ENCODE results near the gene CELF4. TPM values are rescaled to one million over a fixed set of nuclear protein-coding genes. Genes with fewer than 3 reads are reported as not detected.

Gene CELF4
- total and polyA plus RNA-seq, 2 experiments from 2014 or later: 1.6 to 2.1 TPM

DNA sequence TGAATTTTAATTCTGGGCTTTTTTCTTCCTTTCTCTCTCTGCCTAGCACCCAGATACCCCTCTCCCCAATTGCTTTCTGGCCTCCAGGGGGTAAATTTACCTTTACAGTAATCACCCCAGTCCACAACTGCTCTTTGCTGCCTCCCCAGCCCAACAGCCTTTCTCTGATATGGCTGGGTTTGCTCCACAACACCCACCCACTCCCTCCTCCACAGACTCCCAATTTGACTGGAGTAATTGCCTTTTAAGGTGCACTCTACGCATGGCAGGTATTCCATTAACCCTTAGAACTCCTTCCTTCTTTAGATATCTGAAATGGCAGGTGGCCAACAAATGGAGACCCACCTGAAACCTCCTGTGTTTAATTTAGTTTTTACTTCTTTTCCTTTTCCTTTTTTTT is 3.6 kb downstream of the CELF4 start:
- H3K4me3 ChIP-seq: no peak overlapping the region
- no peak for TF ChIP-seq CTCF (IDR thresholded peaks at IDR 0.05; ENCODE audit: low read depth, low read length)
- H3K9me3 ChIP-seq (ENCODE audit: low read depth): no peaks in the 10 kb centered on the region
- no peak for DNase-seq (ENCODE audit: low read depth in 1 of 2, low spot score in 1 of 2)
- no peak overlapping the region for H3K27ac ChIP-seq
- peaks cover 82% of the 10 kb centered on the region for H3K27me3 ChIP-seq
- H3K4me1 ChIP-seq (ENCODE audit: low read depth): no peaks in the 10 kb centered on the region
- no peaks in the 10 kb centered on the region for H3K36me3 ChIP-seq

GRCh38 chr18:37560003-37560402 is 5.6 kb downstream of the CELF4 start:
- no peaks in the 10 kb centered on the region for H3K4me1 ChIP-seq (ENCODE audit: low read depth)
- H3K27me3 ChIP-seq: peaks cover 89% of the 10 kb centered on the region
- TF ChIP-seq CTCF (IDR thresholded peaks at IDR 0.05; ENCODE audit: low read depth, low read length): no peak
- no peak overlapping the region for H3K27ac ChIP-seq
- H3K36me3 ChIP-seq: no peaks in the 10 kb centered on the region
- H3K9me3 ChIP-seq (ENCODE audit: low read depth): no peaks in the 10 kb centered on the region
- H3K4me3 ChIP-seq: no peak overlapping the region
- DNase-seq (ENCODE audit: low read depth in 1 of 2, low spot score in 1 of 2): no peak

GRCh38 chr18:37559194-37559593 is 6.4 kb downstream of the CELF4 start:
- H3K27me3 ChIP-seq: peaks cover 91% of the 10 kb centered on the region
- H3K27ac ChIP-seq: no peak overlapping the region
- no peak overlapping the region for H3K4me3 ChIP-seq
- H3K4me1 ChIP-seq (ENCODE audit: low read depth): no peaks in the 10 kb centered on the region
- TF ChIP-seq CTCF (IDR thresholded peaks at IDR 0.05; ENCODE audit: low read depth, low read length): no peak
- no peaks in the 10 kb centered on the region for H3K36me3 ChIP-seq
- no peaks in the 10 kb centered on the region for H3K9me3 ChIP-seq (ENCODE audit: low read depth)
- DNase-seq (ENCODE audit: low read depth in 1 of 2, low spot score in 1 of 2): no peak

DNA sequence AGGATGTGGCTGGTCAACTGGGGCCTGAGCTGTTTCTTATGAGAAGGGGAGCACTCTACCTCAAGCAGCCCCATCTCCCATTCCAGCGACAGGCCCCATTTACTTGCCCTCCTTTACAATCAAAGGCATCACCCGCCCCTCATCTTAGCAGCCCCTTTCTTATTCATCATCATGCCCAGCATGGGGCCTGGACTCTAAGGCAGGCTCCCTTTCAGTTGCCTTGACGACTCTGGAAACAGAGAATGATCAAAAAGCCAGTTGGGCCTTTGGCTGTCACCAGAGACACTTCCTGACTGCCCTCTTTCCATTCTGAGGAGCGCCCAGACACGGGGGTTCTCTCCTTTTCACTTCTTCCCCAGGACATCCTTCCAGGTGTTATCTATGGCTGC is 11.2 kb downstream of the CELF4 start:
- Histone ChIP-seq H3K9me3 (ENCODE audit: low read depth) (no peaks in the 10 kb centered on the region), H3K27me3 (peaks cover 48% of the 10 kb centered on the region), H3K4me3 (no peak overlapping the region), H3K4me1 (ENCODE audit: low read depth) (no peaks in the 10 kb centered on the region), H3K27ac (no peak overlapping the region), H3K36me3 (no peaks in the 10 kb centered on the region)
- no peak for TF ChIP-seq CTCF (IDR thresholded peaks at IDR 0.05; ENCODE audit: low read depth, low read length)
- DNase-seq (ENCODE audit: low read depth in 1 of 2, low spot score in 1 of 2): no peak

GRCh38 chr18:37553633-37554398 is 11.8 kb downstream of the CELF4 start:
- DNase-seq (ENCODE audit: low read depth in 1 of 2, low spot score in 1 of 2): peak in 1 of 2 donors; percentile 60
- H3K4me3 ChIP-seq: no peak overlapping the region

More at GRCh38 chr18:37553633-37554398, 11.8 kb downstream of the CELF4 start:
- Histone ChIP-seq H3K27ac (no peak overlapping the region), H3K4me1 (ENCODE audit: low read depth) (no peaks in the 10 kb centered on the region), H3K27me3 (peaks cover 42% of the 10 kb centered on the region), H3K36me3 (no peaks in the 10 kb centered on the region), H3K9me3 (ENCODE audit: low read depth) (no peaks in the 10 kb centered on the region)
- peak; percentile 53 for TF ChIP-seq CTCF (IDR thresholded peaks at IDR 0.05; ENCODE audit: low read depth, low read length)
